Vagina (tissue), 2 donors: ENCODE measurements around the gene SCFD2.

Experiments used
- CTCF ChIP-seq, 3 experiments: fragments of 450-650 bp in 2 of 3; fragments of 200-600 bp in 1 of 3; sonication (generic) in 1 of 3; IDR thresholded peaks; one replicate each; pipeline ENCODE4 v1.5.1; 2017 to 2019; ENCODE audit warnings: antibody characterized with exemption in 3 of 3, mild to moderate bottlenecking in 2 of 3, moderate library complexity in 2 of 3
- POLR2A ChIP-seq, 2 donors: fragments of 450-650 bp; IDR thresholded peaks; one replicate each; pipeline ENCODE4 v1.6.1; 2017; ENCODE audit warnings: antibody characterized with exemption in 2 of 2, mild to moderate bottlenecking in 2 of 2, moderate library complexity in 2 of 2

- no peak for TF ChIP-seq POLR2A (IDR thresholded peaks at IDR 0.05)
- no peak for TF ChIP-seq CTCF (IDR thresholded peaks at IDR 0.05)
Observed at GRCh38 chr4:53147711-53148110, 218.2 kb downstream of the SCFD2 start.
